Left ventricle myocardium inferior (tissue), 1 donor: ENCODE data around the gene CDC42SE2. TPM values are rescaled to one million over a fixed set of nuclear protein-coding genes. Genes with fewer than 3 reads are reported as not detected.

Experiments
- DNase-seq: peaks from one replicate; pipeline ENCODE4 v3.0.0-alpha.2; 2020
- H3K27ac ChIP-seq: fragments of 200-600 bp; replicated peaks from 2 replicates; pipeline ENCODE4 v1.8.0; 2021
- H3K27me3 ChIP-seq: fragments of 200-600 bp; 2 replicates; pipeline ENCODE4 v1.8.0; 2021; ENCODE audit warnings: low read depth
- H3K36me3 ChIP-seq: fragments of 200-600 bp; 2 replicates; pipeline ENCODE4 v1.8.0; 2021
- H3K4me1 ChIP-seq: fragments of 200-600 bp; 2 replicates; pipeline ENCODE4 v1.8.0; 2021
- H3K4me3 ChIP-seq: fragments of 200-600 bp; 2 replicates; pipeline ENCODE4 v1.8.0; 2021; ENCODE audit warnings: mild to moderate bottlenecking, moderate library complexity
- H3K9me3 ChIP-seq: fragments of 200-600 bp; replicated peaks from 2 replicates; pipeline ENCODE4 v1.8.0; 2021
- intact Hi-C: fragments of 100-400 bp; cut with micrococcal nuclease; formaldehyde crosslinking; loops from one replicate; pipeline ENCODE4 v1.11.0; 2022
- total RNA-seq: library from RNA; stranded (reverse); fragmentation: NEBNext Ultra II Directional; extraction: Animal tissue kit (Norgen Biotek cat#: 25700); gene quantifications from one replicate; pipeline ENCODE4 v1.2.1, GENCODE V29; 2021
- TF ChIP-seq, protein P1 (sequence below): fragments of 200-600 bp; IDR thresholded peaks from 2 replicates; pipeline ENCODE4 v1.8.0; 2021; ENCODE audit warnings: antibody characterized with exemption, mild to moderate bottlenecking, borderline replicate concordance
- donor health status: DM: no; HTN: yes; CAD: no; lungs with severe emphysema.

Gene CDC42SE2
- total RNA-seq, 1 donor from 2014 or later: 10.3 TPM

GRCh38 chr5:131279204-131279603 lies 15.4 kb downstream of the CDC42SE2 start:
- no peak overlapping the region for H3K27ac ChIP-seq
- TF ChIP-seq, protein P1, sequence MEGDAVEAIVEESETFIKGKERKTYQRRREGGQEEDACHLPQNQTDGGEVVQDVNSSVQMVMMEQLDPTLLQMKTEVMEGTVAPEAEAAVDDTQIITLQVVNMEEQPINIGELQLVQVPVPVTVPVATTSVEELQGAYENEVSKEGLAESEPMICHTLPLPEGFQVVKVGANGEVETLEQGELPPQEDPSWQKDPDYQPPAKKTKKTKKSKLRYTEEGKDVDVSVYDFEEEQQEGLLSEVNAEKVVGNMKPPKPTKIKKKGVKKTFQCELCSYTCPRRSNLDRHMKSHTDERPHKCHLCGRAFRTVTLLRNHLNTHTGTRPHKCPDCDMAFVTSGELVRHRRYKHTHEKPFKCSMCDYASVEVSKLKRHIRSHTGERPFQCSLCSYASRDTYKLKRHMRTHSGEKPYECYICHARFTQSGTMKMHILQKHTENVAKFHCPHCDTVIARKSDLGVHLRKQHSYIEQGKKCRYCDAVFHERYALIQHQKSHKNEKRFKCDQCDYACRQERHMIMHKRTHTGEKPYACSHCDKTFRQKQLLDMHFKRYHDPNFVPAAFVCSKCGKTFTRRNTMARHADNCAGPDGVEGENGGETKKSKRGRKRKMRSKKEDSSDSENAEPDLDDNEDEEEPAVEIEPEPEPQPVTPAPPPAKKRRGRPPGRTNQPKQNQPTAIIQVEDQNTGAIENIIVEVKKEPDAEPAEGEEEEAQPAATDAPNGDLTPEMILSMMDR: no peak
- H3K4me1 ChIP-seq: peaks cover 27% of the 10 kb centered on the region
- no peak for DNase-seq
- H3K4me3 ChIP-seq: no peak overlapping the region
- H3K27me3 ChIP-seq: no peaks in the 10 kb centered on the region
- no peaks in the 10 kb centered on the region for H3K9me3 ChIP-seq
- intact Hi-C loops: no loop called here
- no peaks in the 10 kb centered on the region for H3K36me3 ChIP-seq

- no peaks in the 10 kb centered on the region for H3K36me3 ChIP-seq
- TF ChIP-seq, protein P1: no peak
- H3K4me1 ChIP-seq: peaks cover 27% of the 10 kb centered on the region
- intact Hi-C loops: no loop called here
- H3K27me3 ChIP-seq: no peaks in the 10 kb centered on the region
- no peak overlapping the region for H3K27ac ChIP-seq
- DNase-seq: no peak
- H3K4me3 ChIP-seq: no peak overlapping the region
- no peaks in the 10 kb centered on the region for H3K9me3 ChIP-seq
These were observed 16.6 kb downstream of the CDC42SE2 start for GRCh38 chr5:131280417-131280816.

GRCh38 chr5:131281133-131281867 lies 17.4 kb downstream of the CDC42SE2 start:
- Histone ChIP-seq H3K9me3 (no peaks in the 10 kb centered on the region), H3K27me3 (no peaks in the 10 kb centered on the region), H3K4me1 (peaks cover 27% of the 10 kb centered on the region), H3K27ac (no peak overlapping the region), H3K4me3 (no peak overlapping the region), H3K36me3 (no peaks in the 10 kb centered on the region)
- DNase-seq: no peak
- TF ChIP-seq, protein P1: no peak
- intact Hi-C loops: no loop called here

- DNase-seq: no peak
- intact Hi-C loops: no loop called here
- Histone ChIP-seq H3K27ac (no peak overlapping the region), H3K9me3 (no peaks in the 10 kb centered on the region), H3K4me1 (peaks cover 27% of the 10 kb centered on the region), H3K36me3 (no peaks in the 10 kb centered on the region), H3K27me3 (no peaks in the 10 kb centered on the region), H3K4me3 (no peak overlapping the region)
- TF ChIP-seq, protein P1: no peak
These were observed 18.0 kb downstream of the CDC42SE2 start for GRCh38 chr5:131281868-131282234.

- no peak for DNase-seq
- Histone ChIP-seq H3K27ac (no peak overlapping the region), H3K9me3 (no peaks in the 10 kb centered on the region), H3K36me3 (no peaks in the 10 kb centered on the region), H3K27me3 (no peaks in the 10 kb centered on the region), H3K4me3 (no peak overlapping the region), H3K4me1 (peaks cover 27% of the 10 kb centered on the region)
- intact Hi-C loops: no loop called here
- TF ChIP-seq, protein P1: no peak
These were observed 18.4 kb downstream of the CDC42SE2 start for GRCh38 chr5:131282235-131282634.
